RWPE2 (cell line): Measurements from ENCODE around the gene GATA1.

Experiments used
- ATAC-seq: fragments of 200-7000 bp; cut with Tn5 transposase; 3 replicates; pipeline ENCODE4 v1.9.1; 2021; ENCODE audit warnings: low read depth
- DNase-seq: peaks from one replicate; pipeline ENCODE4 v3.0.0-alpha.2; 2020; ENCODE audit warnings: low spot score
- H3K27ac ChIP-seq: fragments of 450-650 bp; 2 replicates; pipeline ENCODE4 v1.5.1; 2017; ENCODE audit warnings: mild to moderate bottlenecking; ENCODE audit not compliant: poor library complexity, severe bottlenecking
- H3K27me3 ChIP-seq: fragments of 250-450 bp; sonication (Bioruptor Pico); 2 replicates; pipeline ENCODE4 v1.5.1; 2021; ENCODE audit warnings: mild to moderate bottlenecking, moderate library complexity; ENCODE audit not compliant: insufficient read depth, poor library complexity, severe bottlenecking
- H3K36me3 ChIP-seq: fragments of 250-450 bp; sonication (Bioruptor Pico); 2 replicates; pipeline ENCODE4 v1.5.1; 2020; ENCODE audit warnings: low read depth, mild to moderate bottlenecking, moderate library complexity
- H3K4me1 ChIP-seq: fragments of 250-450 bp; sonication (Bioruptor Pico); 2 replicates; pipeline ENCODE4 v1.5.1; 2021; ENCODE audit warnings: mild to moderate bottlenecking, moderate library complexity; ENCODE audit not compliant: insufficient read depth, poor library complexity, severe bottlenecking
- H3K4me3 ChIP-seq: fragments of 250-450 bp; sonication (Bioruptor Pico); 2 replicates; pipeline ENCODE4 v1.5.1; 2021; ENCODE audit warnings: mild to moderate bottlenecking, moderate library complexity; ENCODE audit not compliant: severe bottlenecking
- H3K9me3 ChIP-seq: fragments of 250-450 bp; sonication (Bioruptor Pico); 2 replicates; pipeline ENCODE4 v1.5.1; 2021; ENCODE audit warnings: mild to moderate bottlenecking, moderate library complexity; ENCODE audit not compliant: severe bottlenecking
- CTCF ChIP-seq: fragments of 450-650 bp; IDR thresholded peaks from one replicate; pipeline ENCODE4 v1.5.1; 2017; ENCODE audit warnings: mild to moderate bottlenecking, moderate library complexity; ENCODE audit not compliant: poor library complexity, severe bottlenecking

Gene GATA1

GRCh38 chrX:48826135-48826875 is 39.9 kb downstream of the GATA1 start, which contains the start of gene ERAS:
ERAS (plus strand) TSS chrX:48826513; CDS start chrX:48829124, 2,611 bp downstream.
- Histone ChIP-seq H3K27me3 (no peaks in the 10 kb centered on the region), H3K9me3 (no peaks in the 10 kb centered on the region), H3K36me3 (no peaks in the 10 kb centered on the region), H3K27ac (no peak within 1 kb of the TSS), H3K4me1 (no peaks in the 10 kb centered on the region), H3K4me3 (no peak within 1 kb of the TSS)
- TF ChIP-seq CTCF: no peak
- DNase-seq (no peak), ATAC-seq (no peak)

- H3K9me3 ChIP-seq: no peaks in the 10 kb centered on the region
- no peak overlapping the region for H3K27ac ChIP-seq
- H3K36me3 ChIP-seq: no peaks in the 10 kb centered on the region
- ATAC-seq: no peak
- H3K4me1 ChIP-seq: no peaks in the 10 kb centered on the region
- no peaks in the 10 kb centered on the region for H3K27me3 ChIP-seq
- no peak for DNase-seq
- H3K4me3 ChIP-seq: no peak overlapping the region
- no peak for TF ChIP-seq CTCF
Observed at GRCh38 chrX:48826876-48827653, 40.7 kb downstream of the GATA1 start.

- DNase-seq (no peak), ATAC-seq (no peak)
- Histone ChIP-seq H3K27ac (no peak overlapping the region), H3K9me3 (no peaks in the 10 kb centered on the region), H3K4me3 (no peak overlapping the region), H3K27me3 (no peaks in the 10 kb centered on the region), H3K36me3 (no peaks in the 10 kb centered on the region), H3K4me1 (no peaks in the 10 kb centered on the region)
- no peak for TF ChIP-seq CTCF
Observed at GRCh38 chrX:48827654-48827968, 41.2 kb downstream of the GATA1 start.

GRCh38 chrX:48829016-48829735 is 42.8 kb downstream of the GATA1 start:
- no peaks in the 10 kb centered on the region for H3K9me3 ChIP-seq
- H3K27me3 ChIP-seq: no peaks in the 10 kb centered on the region
- no peak overlapping the region for H3K27ac ChIP-seq
- TF ChIP-seq CTCF: no peak
- H3K36me3 ChIP-seq: no peaks in the 10 kb centered on the region
- ATAC-seq (no peak), DNase-seq (no peak)
- H3K4me1 ChIP-seq: no peaks in the 10 kb centered on the region
- no peak overlapping the region for H3K4me3 ChIP-seq
